ENCODE results near the gene RAB8B.

RAB8B gene

GRCh38 chr15:63188926-63189871 lies at the start of gene RAB8B:
TSS of gene RAB8B (plus strand) at chr15:63189606. CDS start at chr15:63189625, 19 bp downstream.
- Histone ChIP-seq H2AFZ (ENCODE audit: low read depth, low read length, severe bottlenecking) (peak within 1 kb of the TSS; percentile 84), H3K9me2 (replicated peaks; ENCODE audit: insufficient read depth, low read length) (no peaks in the 10 kb centered on the region), H4K20me1 (ENCODE audit: low read depth, low read length) (no peaks in the 10 kb centered on the region), H3K36me3 (ENCODE audit: low read length) (no peaks in the 10 kb centered on the region), H3K79me2 (ENCODE audit: insufficient read depth, low read length) (peaks cover 46% of the 10 kb centered on the region), H3K4me3 (ENCODE audit: insufficient read depth, low read length, poor library complexity, severe bottlenecking) (peak within 1 kb of the TSS; percentile 90), H3F3A (ENCODE audit: insufficient read depth) (peaks cover 27% of the 10 kb centered on the region), H3K27ac (ENCODE audit: low read depth, low read length) (peak within 1 kb of the TSS; percentile 97), H3K9me3 (ENCODE audit: insufficient read depth, low read length) (no peaks in the 10 kb centered on the region), H3K4me2 (ENCODE audit: low read depth, low read length, poor library complexity, severe bottlenecking) (peak within 1 kb of the TSS; percentile 96), H3K9ac (ENCODE audit: low read length) (peak within 1 kb of the TSS; percentile 92), H3K27me3 (ENCODE audit: low read length) (no peaks in the 10 kb centered on the region)
- TF ChIP-seq EZH2phosphoT487 (conservative IDR thresholded peaks at IDR 0.05; ENCODE audit: low read length) (no peak), CTCF (IDR thresholded peaks at IDR 0.05; ENCODE audit: insufficient read depth, low read length, poor library complexity, severe bottlenecking) (no peak)

- Histone ChIP-seq H3K9me2 (replicated peaks; ENCODE audit: insufficient read depth, low read length) (no peaks in the 10 kb centered on the region), H2AFZ (ENCODE audit: low read depth, low read length, severe bottlenecking) (no peak overlapping the region), H3K27ac (ENCODE audit: low read depth, low read length) (no peak overlapping the region), H3K4me2 (ENCODE audit: low read depth, low read length, poor library complexity, severe bottlenecking) (no peak overlapping the region), H3K27me3 (ENCODE audit: low read length) (no peaks in the 10 kb centered on the region), H4K20me1 (ENCODE audit: low read depth, low read length) (no peaks in the 10 kb centered on the region), H3F3A (ENCODE audit: insufficient read depth) (no peaks in the 10 kb centered on the region), H3K9me3 (ENCODE audit: insufficient read depth, low read length) (no peaks in the 10 kb centered on the region), H3K9ac (ENCODE audit: low read length) (no peak overlapping the region), H3K79me2 (ENCODE audit: insufficient read depth, low read length) (no peaks in the 10 kb centered on the region), H3K4me3 (ENCODE audit: insufficient read depth, low read length, poor library complexity, severe bottlenecking) (no peak overlapping the region), H3K36me3 (ENCODE audit: low read length) (no peaks in the 10 kb centered on the region)
- no peak for TF ChIP-seq EZH2phosphoT487 (conservative IDR thresholded peaks at IDR 0.05; ENCODE audit: low read length)
- no peak for TF ChIP-seq CTCF (IDR thresholded peaks at IDR 0.05; ENCODE audit: insufficient read depth, low read length, poor library complexity, severe bottlenecking)
Observed at GRCh38 chr15:63140936-63141335, 48.5 kb upstream of the RAB8B start.

GRCh38 chr15:63145426-63145825 lies 44.0 kb upstream of the RAB8B start:
- H4K20me1 ChIP-seq (ENCODE audit: low read depth, low read length): no peaks in the 10 kb centered on the region
- no peak overlapping the region for H3K4me2 ChIP-seq (ENCODE audit: low read depth, low read length, poor library complexity, severe bottlenecking)
- no peak overlapping the region for H2AFZ ChIP-seq (ENCODE audit: low read depth, low read length, severe bottlenecking)
- H3K27me3 ChIP-seq (ENCODE audit: low read length): no peaks in the 10 kb centered on the region
- TF ChIP-seq EZH2phosphoT487 (conservative IDR thresholded peaks at IDR 0.05; ENCODE audit: low read length) (no peak), CTCF (IDR thresholded peaks at IDR 0.05; ENCODE audit: insufficient read depth, low read length, poor library complexity, severe bottlenecking) (no peak)
- H3K27ac ChIP-seq (ENCODE audit: low read depth, low read length): no peak overlapping the region
- H3K4me3 ChIP-seq (ENCODE audit: insufficient read depth, low read length, poor library complexity, severe bottlenecking): no peak overlapping the region
- no peaks in the 10 kb centered on the region for H3K9me3 ChIP-seq (ENCODE audit: insufficient read depth, low read length)
- no peaks in the 10 kb centered on the region for H3K79me2 ChIP-seq (ENCODE audit: insufficient read depth, low read length)
- H3F3A ChIP-seq (ENCODE audit: insufficient read depth): no peaks in the 10 kb centered on the region
- H3K36me3 ChIP-seq (ENCODE audit: low read length): no peaks in the 10 kb centered on the region
- no peaks in the 10 kb centered on the region for H3K9me2 ChIP-seq (replicated peaks; ENCODE audit: insufficient read depth, low read length)
- no peak overlapping the region for H3K9ac ChIP-seq (ENCODE audit: low read length)
